GM12873 (cell line): Measurements from ENCODE around the gene CHD9NB.

Experiments used
- CTCF ChIP-seq: IDR thresholded peaks from 2 replicates; pipeline ENCODE4 v1.5.1; 2012; ENCODE audit warnings: low read depth, mild to moderate bottlenecking, moderate library complexity, low read length, control low read depth; ENCODE audit not compliant: insufficient read depth; ENCODE audit errors: missing control alignments

CHD9NB gene

GRCh38 chr16:53052519-53053501 lies at the start of gene CHD9NB:
TSS of gene CHD9NB (minus strand) at chr16:53052897. CDS start at chr16:53044158, 8,739 bp downstream.
- TF ChIP-seq CTCF, result no peak

GRCh38 chr16:53100889-53101288 lies 48.2 kb upstream of the CHD9NB start:
- no peak for TF ChIP-seq CTCF

- no peak for TF ChIP-seq CTCF
Measured at GRCh38 chr16:53100131-53100748, 47.5 kb upstream of the CHD9NB start.

- no peak for TF ChIP-seq CTCF
Measured at GRCh38 chr16:53099318-53100130, 46.8 kb upstream of the CHD9NB start.

- TF ChIP-seq CTCF, result no peak
Measured at GRCh38 chr16:53098526-53099317, 46.0 kb upstream of the CHD9NB start.

- no peak for TF ChIP-seq CTCF
Measured at GRCh38 chr16:53097190-53097589, 44.5 kb upstream of the CHD9NB start.
